ENCODE results near the gene CFAP68.

- TF ChIP-seq CTCF (IDR thresholded peaks at IDR 0.05 in 2 of 3, conservative IDR thresholded peaks at IDR 0.05 in 1 of 3; ENCODE audit: borderline replicate concordance in 1 of 3, insufficient read depth in 1 of 3, low read depth in 2 of 3, low read length in 2 of 3): no peak
- TF ChIP-seq ATF3 (IDR thresholded peaks at IDR 0.05): no peak
- no peak for TF ChIP-seq JUND (IDR thresholded peaks at IDR 0.05)
- no peak for TF ChIP-seq POLR2A (IDR thresholded peaks at IDR 0.05; ENCODE audit: borderline replicate concordance, extremely low read depth, insufficient read depth, insufficient read length)
- TF ChIP-seq EZH2phosphoT487 (IDR thresholded peaks at IDR 0.05; ENCODE audit: borderline replicate concordance): no peak
- no peak for TF ChIP-seq RAD21 (IDR thresholded peaks at IDR 0.05; ENCODE audit: low read depth)
- TF ChIP-seq SP1 (IDR thresholded peaks at IDR 0.05; ENCODE audit: low read depth): no peak
- no peak for TF ChIP-seq CBX3 (IDR thresholded peaks at IDR 0.05; ENCODE audit: low read depth)
- no peak for TF ChIP-seq ELF1 (IDR thresholded peaks at IDR 0.05; ENCODE audit: borderline replicate concordance, low read depth)
- TF ChIP-seq TCF7L2 (IDR thresholded peaks at IDR 0.05; ENCODE audit: borderline replicate concordance, extremely low read depth, insufficient read depth, insufficient read length): no peak
- no peak for TF ChIP-seq CEBPB (IDR thresholded peaks at IDR 0.05; ENCODE audit: low read depth)
Observed at GRCh38 chr11:111905411-111905810, 26.1 kb downstream of the CFAP68 start.
